ENCODE results near the gene TAF1C. TPM values are rescaled to one million over a fixed set of nuclear protein-coding genes. Genes with fewer than 3 reads are reported as not detected.

Gene TAF1C
- total RNA-seq, 6 donors from 2014 or later: 23.2 to 227 (median 65.0) TPM

- 92% methylated on average over 14 of the region's 14 CpGs; no CpG with 5 or more reads in 1 of the 2 donors for WGBS, 2 donors
- no peak for ATAC-seq (ENCODE audit: low FRiP score in 2 of 2)
- no peak for TF ChIP-seq CTCF (IDR thresholded peaks at IDR 0.05)
- no peak for TF ChIP-seq POLR2AphosphoS5 (IDR thresholded peaks at IDR 0.05)
- no peak for TF ChIP-seq POLR2A (IDR thresholded peaks at IDR 0.05)
- TF ChIP-seq EP300 (IDR thresholded peaks at IDR 0.05): no peak
- Histone ChIP-seq H3K9me3 (no peaks in the 10 kb centered on the region), H3K27me3 (no peaks in the 10 kb centered on the region), H3K36me3 (no peaks in the 10 kb centered on the region), H3K27ac (no peak overlapping the region), H3K4me1 (no peaks in the 10 kb centered on the region), H3K4me3 (no peak overlapping the region)
- DNase-seq: no peak
Observed at GRCh38 chr16:84197466-84198128, 10.7 kb upstream of the TAF1C start.

GRCh38 chr16:84196727-84197394, 10.0 kb upstream of the TAF1C start:
- ATAC-seq (ENCODE audit: low FRiP score in 2 of 2) (peak in 1 of 2 donors; percentile 28), DNase-seq (no peak)
- H3K36me3 ChIP-seq: no peaks in the 10 kb centered on the region
- H3K4me1 ChIP-seq: no peaks in the 10 kb centered on the region
- H3K4me3 ChIP-seq: no peak overlapping the region
- no peaks in the 10 kb centered on the region for H3K9me3 ChIP-seq
- no peaks in the 10 kb centered on the region for H3K27me3 ChIP-seq
- H3K27ac ChIP-seq: no peak overlapping the region
- no peak for TF ChIP-seq POLR2A (IDR thresholded peaks at IDR 0.05)
- no peak for TF ChIP-seq EP300 (IDR thresholded peaks at IDR 0.05)
- no peak for TF ChIP-seq CTCF (IDR thresholded peaks at IDR 0.05)
- TF ChIP-seq POLR2AphosphoS5 (IDR thresholded peaks at IDR 0.05): no peak
- 63 to 66% methylated on average over 6 to 16 of the region's 16 CpGs for WGBS, 2 donors

- H3K36me3 ChIP-seq: no peaks in the 10 kb centered on the region
- peak in 1 of 2 donors; percentile 1 for ATAC-seq (ENCODE audit: low FRiP score in 2 of 2)
Observed at GRCh38 chr16:84196101-84196500, 9.2 kb upstream of the TAF1C start.

GRCh38 chr16:84195201-84196093, 8.6 kb upstream of the TAF1C start:
- no peaks in the 10 kb centered on the region for H3K9me3 ChIP-seq
- ATAC-seq (ENCODE audit: low FRiP score in 2 of 2): peak in 1 of 2 donors; percentile 20
- peak in 1 of 2 donors; percentile 73 for DNase-seq
- TF ChIP-seq POLR2AphosphoS5 (IDR thresholded peaks at IDR 0.05) (no peak), POLR2A (IDR thresholded peaks at IDR 0.05) (no peak), CTCF (IDR thresholded peaks at IDR 0.05) (no peak), EP300 (IDR thresholded peaks at IDR 0.05) (no peak)
- H3K27ac ChIP-seq: no peak overlapping the region
- H3K4me3 ChIP-seq: no peak overlapping the region
- no peaks in the 10 kb centered on the region for H3K4me1 ChIP-seq
- 80 to 89% methylated on average over 1 to 26 of the region's 38 CpGs for WGBS, 2 donors
- H3K27me3 ChIP-seq: no peaks in the 10 kb centered on the region
- H3K36me3 ChIP-seq: no peaks in the 10 kb centered on the region

More at GRCh38 chr16:84196101-84196500, 9.2 kb upstream of the TAF1C start:
- Histone ChIP-seq H3K27ac (no peak overlapping the region), H3K4me1 (no peaks in the 10 kb centered on the region), H3K27me3 (no peaks in the 10 kb centered on the region), H3K9me3 (no peaks in the 10 kb centered on the region), H3K4me3 (no peak overlapping the region)
- TF ChIP-seq EP300 (IDR thresholded peaks at IDR 0.05) (no peak), POLR2A (IDR thresholded peaks at IDR 0.05) (no peak), CTCF (IDR thresholded peaks at IDR 0.05) (no peak), POLR2AphosphoS5 (IDR thresholded peaks at IDR 0.05) (no peak)
- 93% methylated on average over 16 of the region's 16 CpGs; no CpG with 5 or more reads in 1 of the 2 donors for WGBS, 2 donors
- DNase-seq: peak in 1 of 2 donors; percentile 58
